Type B pancreatic cell (in vitro differentiated cells): ENCODE measurements around the gene FIBP. TPM values are rescaled to one million over a fixed set of nuclear protein-coding genes. Genes with fewer than 3 reads are reported as not detected.

Experiments used
- DNase-seq: peaks from one replicate; pipeline ENCODE4 v3.0.0; 2021; ENCODE audit warnings: mixed read lengths; ENCODE audit not compliant: unreplicated experiment; ENCODE audit errors: extremely low spot score
- H3K27ac Mint-ChIP-seq: 2 replicates; pipeline ENCODE4 v1.8.0; 2021; ENCODE audit warnings: mild to moderate bottlenecking, mixed read lengths
- H3K27me3 Mint-ChIP-seq: 2 replicates; pipeline ENCODE4 v1.8.0; 2021; ENCODE audit warnings: mixed read lengths
- H3K36me3 Mint-ChIP-seq: 2 replicates; pipeline ENCODE4 v1.8.0; 2021; ENCODE audit warnings: mixed read lengths
- H3K4me1 Mint-ChIP-seq: one replicate; pipeline ENCODE4 v1.8.0; 2021; ENCODE audit warnings: mixed read lengths; ENCODE audit not compliant: unreplicated experiment
- H3K4me3 Mint-ChIP-seq: 2 replicates; pipeline ENCODE4 v1.8.0; 2021; ENCODE audit warnings: mild to moderate bottlenecking, mixed read lengths
- H3K9me3 Mint-ChIP-seq: 2 replicates; pipeline ENCODE4 v1.8.0; 2021; ENCODE audit warnings: mixed read lengths
- CTCF ChIP-seq: fragments of 200-600 bp; sonication (generic); conservative IDR thresholded peaks from 2 replicates; pipeline ENCODE4 v1.5.0; 2021; ENCODE audit warnings: antibody characterized with exemption, mild to moderate bottlenecking
- total RNA-seq: library from RNA; stranded (reverse); gene quantifications from 2 replicates; pipeline ENCODE4 v1.2.1, GENCODE V29; 2021; ENCODE audit warnings: low replicate concordance

Gene FIBP
- total RNA-seq, 1 donor from 2014 or later, result 74.7 TPM

- Mint-ChIP-seq H3K27me3 (no peaks in the 10 kb centered on the region), H3K4me1 (peaks cover 13% of the 10 kb centered on the region), H3K27ac (no peak overlapping the region), H3K36me3 (peaks cover 5% of the 10 kb centered on the region), H3K4me3 (no peak overlapping the region), H3K9me3 (no peaks in the 10 kb centered on the region)
- DNase-seq, result no peak
- TF ChIP-seq CTCF, result no peak
Observed at GRCh38 chr11:65883058-65883761, 5.1 kb downstream of the FIBP start.

- peaks cover 5% of the 10 kb centered on the region for H3K36me3 Mint-ChIP-seq
- peak overlapping the region; percentile 53 for H3K27ac Mint-ChIP-seq
Observed at GRCh38 chr11:65882120-65883057, 5.9 kb downstream of the FIBP start.

GRCh38 chr11:65880844-65881421, 7.3 kb downstream of the FIBP start:
- H3K4me1 Mint-ChIP-seq, result peaks cover 5% of the 10 kb centered on the region
- no peaks in the 10 kb centered on the region for H3K27me3 Mint-ChIP-seq
- no peaks in the 10 kb centered on the region for H3K9me3 Mint-ChIP-seq
- no peak for TF ChIP-seq CTCF
- H3K27ac Mint-ChIP-seq, result no peak overlapping the region
- H3K36me3 Mint-ChIP-seq, result peaks cover 5% of the 10 kb centered on the region
- no peak for DNase-seq
- H3K4me3 Mint-ChIP-seq, result no peak overlapping the region

More at GRCh38 chr11:65882120-65883057, 5.9 kb downstream of the FIBP start:
- Mint-ChIP-seq H3K9me3 (no peaks in the 10 kb centered on the region), H3K27me3 (no peaks in the 10 kb centered on the region), H3K4me3 (no peak overlapping the region), H3K4me1 (peaks cover 13% of the 10 kb centered on the region)
- DNase-seq, result no peak
- no peak for TF ChIP-seq CTCF

GRCh38 chr11:65880027-65880426, 8.2 kb downstream of the FIBP start:
- H3K4me3 Mint-ChIP-seq, result no peak overlapping the region
- peaks cover 5% of the 10 kb centered on the region for H3K36me3 Mint-ChIP-seq
- peaks cover 5% of the 10 kb centered on the region for H3K4me1 Mint-ChIP-seq
- no peaks in the 10 kb centered on the region for H3K9me3 Mint-ChIP-seq
- no peak overlapping the region for H3K27ac Mint-ChIP-seq
- no peak for DNase-seq
- no peaks in the 10 kb centered on the region for H3K27me3 Mint-ChIP-seq
- no peak for TF ChIP-seq CTCF

GRCh38 chr11:65879617-65880016, 8.7 kb downstream of the FIBP start, which contains the start of gene CTSW:
CTSW (plus strand) TSS chr11:65879837; CDS start chr11:65879855, 18 bp downstream.
- Mint-ChIP-seq H3K27me3 (no peaks in the 10 kb centered on the region), H3K36me3 (peaks cover 3% of the 10 kb centered on the region), H3K27ac (no peak within 1 kb of the TSS), H3K4me1 (peaks cover 3% of the 10 kb centered on the region), H3K9me3 (no peaks in the 10 kb centered on the region), H3K4me3 (no peak within 1 kb of the TSS)
- DNase-seq, result no peak
- no peak for TF ChIP-seq CTCF
